Endothelial cell of umbilical vein (primary cell): ENCODE results near the gene HTRA1. TPM values are rescaled to one million over a fixed set of nuclear protein-coding genes. Genes with fewer than 3 reads are reported as not detected.

Experiments used
- BruUV-seq: library from RNA; stranded (reverse); fragments of 400-500 nt; replicated peaks from 2 replicates; lab custom pipeline; 2021; lab: Mats Ljungman, UMichigan
- CTCF ChIA-PET: fragments of 300-600, 350-600 bp; sonication (Branson Sonifier 250); formaldehyde crosslinking; loops from one replicate; lab custom pipeline; 2021; ENCODE audit warnings: antibody characterized with exemption, inconsistent platforms; lab: Charles Lee
- POLR2A ChIA-PET: fragments of 300-600, 350-600 bp; sonication (Branson Sonifier 250); formaldehyde crosslinking; loops from one replicate; lab custom pipeline; 2021; ENCODE audit warnings: antibody characterized with exemption, inconsistent platforms; lab: Charles Lee
- DNase-seq: peaks from one replicate; pipeline ENCODE4 v3.0.0-alpha.2; 2011; ENCODE audit warnings: low read depth, low spot score
- FAIRE-seq: peaks from 2 replicates; lab custom pipeline; 2011; peaks lifted over from hg19 to GRCh38; lab: Jason Lieb, UNC
- H2AFZ ChIP-seq: 2 replicates; pipeline ENCODE4 v1.6.0; 2012; ENCODE audit warnings: low read depth, low read length, control low read depth, inconsistent platforms
- H3K27ac ChIP-seq: 2 replicates; pipeline ENCODE4 v1.5.1; 2011; ENCODE audit warnings: low read depth, mild to moderate bottlenecking, control low read depth, low read length, moderate library complexity; ENCODE audit not compliant: insufficient read depth
- H3K27me3 ChIP-seq, 2 experiments: 2 replicates each; pipeline versions ENCODE4 v1.6.0 to v1.6.1; 2011; ENCODE audit warnings: low read length in 2 of 2, mixed read lengths in 1 of 2; ENCODE audit not compliant: control insufficient read depth in 2 of 2, insufficient read depth in 2 of 2
- H3K36me3 ChIP-seq, 2 experiments: 2 replicates in 1 of 2; 3 replicates in 1 of 2; pipeline ENCODE4 v1.5.1; 2011; ENCODE audit warnings: low read length in 2 of 2, mild to moderate bottlenecking in 1 of 2, moderate library complexity in 1 of 2; ENCODE audit not compliant: control insufficient read depth in 2 of 2, insufficient read depth in 2 of 2; ENCODE audit errors: extremely low read depth in 1 of 2
- H3K4me1 ChIP-seq: 3 replicates; pipeline ENCODE4 v1.5.1; 2011; ENCODE audit warnings: mild to moderate bottlenecking, low read length; ENCODE audit not compliant: control insufficient read depth, insufficient read depth; ENCODE audit errors: extremely low read depth
- H3K4me2 ChIP-seq: 2 replicates; pipeline ENCODE4 v1.6.1; 2011; ENCODE audit warnings: low read length, control low read depth, mixed read lengths; ENCODE audit not compliant: insufficient read depth
- H3K4me3 ChIP-seq, 3 experiments: fragments of 200-600 bp in 1 of 3; sonication (generic), shearing (Covaris generic) in 1 of 3; replicated peaks in 1 of 3; 2 replicates each; pipeline ENCODE4 v1.5.1; 2011 to 2016; ENCODE audit warnings: control low read depth in 3 of 3, low read length in 3 of 3, mild to moderate bottlenecking in 2 of 3, inconsistent platforms in 1 of 3, low read depth in 1 of 3, moderate library complexity in 1 of 3; ENCODE audit not compliant: insufficient read depth in 1 of 3
- H3K79me2 ChIP-seq: 2 replicates; pipeline ENCODE4 v1.6.0; 2012; ENCODE audit warnings: low read length, inconsistent platforms; ENCODE audit not compliant: control insufficient read depth, insufficient read depth
- H3K9ac ChIP-seq: replicated peaks from 2 replicates; pipeline ENCODE3; 2011; ENCODE audit warnings: low read length, control low read depth; ENCODE audit not compliant: insufficient read depth; ENCODE audit errors: extremely low read depth
- H3K9me1 ChIP-seq: replicated peaks from 3 replicates; pipeline ENCODE4 v1.6.0; 2011; ENCODE audit warnings: mild to moderate bottlenecking, low read length; ENCODE audit not compliant: control insufficient read depth, insufficient read depth; ENCODE audit errors: extremely low read depth
- H3K9me3 ChIP-seq: replicated peaks from 2 replicates; pipeline ENCODE4 v1.5.1; 2012; ENCODE audit warnings: low read length, inconsistent platforms; ENCODE audit not compliant: control insufficient read depth, insufficient read depth
- H4K20me1 ChIP-seq: replicated peaks from 2 replicates; pipeline ENCODE3; 2011; ENCODE audit warnings: mild to moderate bottlenecking, low read length; ENCODE audit not compliant: control insufficient read depth, insufficient read depth; ENCODE audit errors: extremely low read depth
- EZH2 ChIP-seq: IDR thresholded peaks from 2 replicates; pipeline ENCODE4 v1.6.1; 2012; ENCODE audit warnings: borderline replicate concordance, low read depth, mild to moderate bottlenecking, moderate library complexity, low read length, inconsistent platforms; ENCODE audit not compliant: severe bottlenecking
- FOS ChIP-seq: IDR thresholded peaks from 2 replicates; pipeline ENCODE4 v1.6.1; 2011; ENCODE audit warnings: mild to moderate bottlenecking, low read length, moderate library complexity, borderline replicate concordance; ENCODE audit not compliant: insufficient read depth
- GATA2 ChIP-seq: IDR thresholded peaks from 2 replicates; pipeline ENCODE4 v1.7.0; 2011; ENCODE audit warnings: low read depth, mild to moderate bottlenecking, moderate library complexity, mixed read lengths, low read length; ENCODE audit not compliant: insufficient read length, insufficient read depth
- JUN ChIP-seq: IDR thresholded peaks from 2 replicates; pipeline ENCODE4 v1.6.1; 2011; ENCODE audit warnings: borderline replicate concordance, low read depth; ENCODE audit not compliant: insufficient read length, insufficient read depth
- MYC ChIP-seq: IDR thresholded peaks from one replicate; pipeline ENCODE4 v1.6.1; 2011; ENCODE audit warnings: mild to moderate bottlenecking, low read depth, low read length
- POLR2A ChIP-seq: IDR thresholded peaks from 2 replicates; pipeline ENCODE4 v1.6.1; 2012; ENCODE audit warnings: low read depth, mild to moderate bottlenecking, control low read depth, low read length
- POLR2AphosphoS5 ChIP-seq: IDR thresholded peaks from 2 replicates; pipeline ENCODE4 v1.6.1; 2012; ENCODE audit warnings: low read depth, mild to moderate bottlenecking, control low read depth, low read length, moderate library complexity; ENCODE audit not compliant: insufficient read depth
- dilution Hi-C: fragments of 300-500 bp; cut with MboI; formaldehyde crosslinking; loops from one replicate; pipeline ENCODE4 v1.15.0; 2019; ENCODE audit warnings: low sequenced_read_pairs; ENCODE audit not compliant: extremely low pct_ligation_motif_present
- intact Hi-C: fragments of 100-400 bp; cut with micrococcal nuclease; formaldehyde crosslinking; loops from one replicate; pipeline ENCODE4 v1.10.0; 2022
- polyA plus RNA-seq, 4 experiments: library from polyadenylated mRNA; depleted of rRNA in 3 of 4; stranded (reverse) in 3 of 4; unstranded in 1 of 4; fragments of >200 nt; gene quantifications; 2 replicates each; pipeline versions ENCODE4 v1.2.1 to v1.2.3, GENCODE V29; 2011 to 2012; ENCODE audit warnings: missing spikeins in 1 of 4
- total RNA-seq: library from RNA; stranded (reverse); gene quantifications from 2 replicates; pipeline ENCODE4 v1.2.3, GENCODE V29; 2021
- TF ChIP-seq, protein P1 (sequence below), 2 donors: IDR thresholded peaks; 1 replicate in 1 of 2; 2 replicates in 1 of 2; pipeline ENCODE4 v1.5.1; 2011; ENCODE audit warnings: low read length in 2 of 2, mild to moderate bottlenecking in 2 of 2, moderate library complexity in 2 of 2, control low read depth in 1 of 2, inconsistent platforms in 1 of 2, low read depth in 1 of 2; ENCODE audit not compliant: insufficient read depth in 1 of 2; ENCODE audit errors: extremely low read depth in 1 of 2
- TF ChIP-seq, protein P2 (sequence below): IDR thresholded peaks from 2 replicates; pipeline ENCODE4 v1.6.1; 2011; ENCODE audit not compliant: insufficient read depth, insufficient read length

Gene HTRA1
- total and polyA plus RNA-seq, 2 donors (not counting 3 experiments of a cell fraction or from before 2014, with no cell fraction given): 192 to 270 TPM

GRCh38 chr10:122480146-122480833 is 18.9 kb downstream of the HTRA1 start:
- Histone ChIP-seq H3K36me3 (no peaks in the 10 kb centered on the region), H4K20me1 (no peaks in the 10 kb centered on the region), H3K4me1 (peaks cover 13% of the 10 kb centered on the region), H3K79me2 (no peaks in the 10 kb centered on the region), H3K9me1 (no peaks in the 10 kb centered on the region), H3K27me3 (no peaks in the 10 kb centered on the region), H3K4me3 (no peak overlapping the region), H3K4me2 (no peak overlapping the region), H3K27ac (no peak overlapping the region), H3K9me3 (no peaks in the 10 kb centered on the region), H2AFZ (no peak overlapping the region), H3K9ac (no peak overlapping the region)
- no TSS peak for BruUV-seq
- ChIA-PET POLR2A (no interaction called here), CTCF (interaction anchor here (0.9 to 4.5 kb wide), 2 partner anchors 85 to 200 kb away, joined by 3 to 15 read pairs; no protein-coding TSS in a partner anchor)
- dilution Hi-C loops: no loop called here
- no peak for DNase-seq
- intact Hi-C loops: no loop called here
- no peak for FAIRE-seq
- TF ChIP-seq FOS: no peak
- TF ChIP-seq GATA2: no peak
- TF ChIP-seq, protein P1, sequence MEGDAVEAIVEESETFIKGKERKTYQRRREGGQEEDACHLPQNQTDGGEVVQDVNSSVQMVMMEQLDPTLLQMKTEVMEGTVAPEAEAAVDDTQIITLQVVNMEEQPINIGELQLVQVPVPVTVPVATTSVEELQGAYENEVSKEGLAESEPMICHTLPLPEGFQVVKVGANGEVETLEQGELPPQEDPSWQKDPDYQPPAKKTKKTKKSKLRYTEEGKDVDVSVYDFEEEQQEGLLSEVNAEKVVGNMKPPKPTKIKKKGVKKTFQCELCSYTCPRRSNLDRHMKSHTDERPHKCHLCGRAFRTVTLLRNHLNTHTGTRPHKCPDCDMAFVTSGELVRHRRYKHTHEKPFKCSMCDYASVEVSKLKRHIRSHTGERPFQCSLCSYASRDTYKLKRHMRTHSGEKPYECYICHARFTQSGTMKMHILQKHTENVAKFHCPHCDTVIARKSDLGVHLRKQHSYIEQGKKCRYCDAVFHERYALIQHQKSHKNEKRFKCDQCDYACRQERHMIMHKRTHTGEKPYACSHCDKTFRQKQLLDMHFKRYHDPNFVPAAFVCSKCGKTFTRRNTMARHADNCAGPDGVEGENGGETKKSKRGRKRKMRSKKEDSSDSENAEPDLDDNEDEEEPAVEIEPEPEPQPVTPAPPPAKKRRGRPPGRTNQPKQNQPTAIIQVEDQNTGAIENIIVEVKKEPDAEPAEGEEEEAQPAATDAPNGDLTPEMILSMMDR (IDR thresholded peaks at IDR 0.05; ENCODE audit: extremely low read depth in 1 of 2, insufficient read depth in 1 of 2, low read depth in 1 of 2, low read length in 2 of 2): no peak
- TF ChIP-seq JUN: no peak
- TF ChIP-seq MYC: no peak
- TF ChIP-seq POLR2A: no peak
- TF ChIP-seq POLR2AphosphoS5: no peak
- TF ChIP-seq, protein P2, sequence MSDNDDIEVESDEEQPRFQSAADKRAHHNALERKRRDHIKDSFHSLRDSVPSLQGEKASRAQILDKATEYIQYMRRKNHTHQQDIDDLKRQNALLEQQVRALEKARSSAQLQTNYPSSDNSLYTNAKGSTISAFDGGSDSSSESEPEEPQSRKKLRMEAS: no peak
- no peak for TF ChIP-seq EZH2
